Upper lobe of left lung (tissue), 6 donors: ENCODE measurements around the gene SAMD8. TPM values are rescaled to one million over a fixed set of nuclear protein-coding genes. Genes with fewer than 3 reads are reported as not detected.
"Not testable (repeated sequence)": the region's sequence is repeated elsewhere in the genome, so short reads cannot be mapped to it uniquely, and the experiment has no call there.

Source experiments
- ATAC-seq, 2 donors: fragments of 200-7000 bp; cut with Tn5 transposase; one replicate each; pipeline ENCODE4 v1.9.1; 2022; ENCODE audit warnings: mild to moderate bottlenecking in 2 of 2, moderate library complexity in 2 of 2; ENCODE audit not compliant: low FRiP score in 2 of 2
- DNase-seq, 2 donors: peaks; one replicate each; pipeline ENCODE4 v3.0.0-alpha.2; 2019 to 2020
- H3K27ac ChIP-seq, 4 donors: fragments of 200-600 bp; sonication (generic); one replicate each; pipeline ENCODE4 v1.5.1; 2016 to 2019
- H3K27me3 ChIP-seq, 4 donors: fragments of 200-600 bp; sonication (generic); one replicate each; pipeline ENCODE4 v1.5.1; 2017 to 2019
- H3K36me3 ChIP-seq, 4 donors: fragments of 200-600 bp; sonication (generic); one replicate each; pipeline ENCODE4 v1.5.1; 2016 to 2019
- H3K4me1 ChIP-seq, 4 donors: fragments of 200-600 bp; sonication (generic); one replicate each; pipeline ENCODE4 v1.5.1; 2018 to 2019
- H3K4me3 ChIP-seq, 4 donors: fragments of 200-600 bp; sonication (generic); one replicate each; pipeline ENCODE4 v1.5.1; 2017 to 2019; ENCODE audit warnings: mild to moderate bottlenecking in 2 of 4, moderate library complexity in 1 of 4
- H3K9me3 ChIP-seq, 4 donors: fragments of 200-600 bp; sonication (generic); one replicate each; pipeline ENCODE4 v1.5.1; 2018 to 2019
- CTCF ChIP-seq, 6 experiments: fragments of 450-650 bp in 4 of 6; fragments of 200-600 bp in 2 of 6; sonication (generic) in 2 of 6; IDR thresholded peaks; one replicate each; pipeline ENCODE4 v1.5.1; 2016 to 2019; ENCODE audit warnings: antibody characterized with exemption in 6 of 6
- EP300 ChIP-seq, 4 donors: sonication (generic); formaldehyde crosslinking; IDR thresholded peaks; one replicate each; pipeline ENCODE4 v1.5.1; 2017; ENCODE audit warnings: antibody characterized with exemption in 4 of 4, control low read depth in 2 of 4
- POLR2A ChIP-seq, 4 donors: fragments of 450-650 bp; IDR thresholded peaks; one replicate each; pipeline ENCODE4 v1.5.1; 2016 to 2017; ENCODE audit warnings: antibody characterized with exemption in 4 of 4, mild to moderate bottlenecking in 2 of 4
- POLR2AphosphoS5 ChIP-seq, 2 donors: sonication (generic); formaldehyde crosslinking; IDR thresholded peaks; one replicate each; pipeline ENCODE4 v1.5.1; 2017; ENCODE audit warnings: antibody characterized with exemption in 2 of 2
- WGBS, 2 donors: methylation state at CpG; one replicate each; pipeline ENCODE4 v1.1.5; 2017 to 2018; 5-methylcytosine and 5-hydroxymethylcytosine counted together
- total RNA-seq, 6 donors: library from RNA; depleted of rRNA in 4 of 6; stranded (reverse); fragments of >200 nt in 4 of 6; gene quantifications; one replicate each; pipeline versions ENCODE4 v1.1.0 to v1.2.1, GENCODE V29; 2016 to 2021
- donor health status: DM: no; HTN: no; CAD: no; lungs with moderate emphysema.
- donor health status: DM: no; HTN: yes; CAD: no; lungs with severe emphysema.

Gene SAMD8
- total RNA-seq, 6 donors from 2014 or later, result 8.4 to 36.2 (median 18.0) TPM

- 97 to 98% methylated on average over 6 of the region's 6 CpGs for WGBS, 2 donors
- Histone ChIP-seq H3K36me3 (no peaks in the 10 kb centered on the region), H3K27ac (no peak overlapping the region), H3K4me1 (peaks cover 0 to 16% (median 10%) of the 10 kb centered on the region in 4 donors), H3K27me3 (no peaks in the 10 kb centered on the region), H3K4me3 (no peak overlapping the region), H3K9me3 (no peaks in the 10 kb centered on the region)
- DNase-seq, result no peak
- no peak for ATAC-seq
- TF ChIP-seq EP300 (IDR thresholded peaks at IDR 0.05) (no peak), CTCF (IDR thresholded peaks at IDR 0.05) (no peak), POLR2AphosphoS5 (IDR thresholded peaks at IDR 0.05) (no peak), POLR2A (IDR thresholded peaks at IDR 0.05) (no peak)
Measured at GRCh38 chr10:75195035-75195763, 83.7 kb downstream of the SAMD8 start.

GRCh38 chr10:75197066-75197465, 85.6 kb downstream of the SAMD8 start:
- no peak overlapping the region for H3K4me3 ChIP-seq
- DNase-seq, result no peak
- H3K27ac ChIP-seq, result no peak overlapping the region
- 89 to 91% methylated on average over 3 of the region's 3 CpGs for WGBS, 2 donors
- no peaks in the 10 kb centered on the region for H3K36me3 ChIP-seq
- no peak for ATAC-seq
- TF ChIP-seq EP300 (IDR thresholded peaks at IDR 0.05), result no peak
- no peak for TF ChIP-seq POLR2A (IDR thresholded peaks at IDR 0.05)
- TF ChIP-seq CTCF (IDR thresholded peaks at IDR 0.05), result no peak
- no peak for TF ChIP-seq POLR2AphosphoS5 (IDR thresholded peaks at IDR 0.05)
- no peaks in the 10 kb centered on the region for H3K9me3 ChIP-seq
- no peaks in the 10 kb centered on the region for H3K27me3 ChIP-seq
- H3K4me1 ChIP-seq, result peaks cover 0 to 8% (median 5%) of the 10 kb centered on the region in 4 donors

GRCh38 chr10:75197906-75198305, 86.5 kb downstream of the SAMD8 start:
- H3K27me3 ChIP-seq, result no peaks in the 10 kb centered on the region
- no peaks in the 10 kb centered on the region for H3K36me3 ChIP-seq
- peaks cover 0 to 7% (median 5%) of the 10 kb centered on the region in 4 donors for H3K4me1 ChIP-seq
- WGBS, 2 donors, result 80 to 88% methylated on average over 2 of the region's 2 CpGs
- H3K4me3 ChIP-seq, result no peak overlapping the region
- no peak for ATAC-seq
- no peaks in the 10 kb centered on the region for H3K9me3 ChIP-seq
- TF ChIP-seq EP300 (IDR thresholded peaks at IDR 0.05), result no peak
- TF ChIP-seq POLR2AphosphoS5 (IDR thresholded peaks at IDR 0.05), result no peak
- TF ChIP-seq POLR2A (IDR thresholded peaks at IDR 0.05), result no peak
- no peak for TF ChIP-seq CTCF (IDR thresholded peaks at IDR 0.05)
- DNase-seq, result no peak
- H3K27ac ChIP-seq, result no peak overlapping the region

GRCh38 chr10:75199949-75200348, 88.5 kb downstream of the SAMD8 start:
- H3K4me3 ChIP-seq, DNase-seq, H3K27ac ChIP-seq, H3K9me3 ChIP-seq, H3K27me3 ChIP-seq, ATAC-seq, H3K36me3 ChIP-seq: not testable (repeated sequence)
- H3K4me1 ChIP-seq, result peaks cover 0 to 12% (median 8%) of the 10 kb centered on the region in 4 donors
- 95 to 99% methylated on average over 6 of the region's 6 CpGs for WGBS, 2 donors

- ATAC-seq (no peak), DNase-seq (no peak)
- H3K9me3 ChIP-seq, result no peaks in the 10 kb centered on the region
- H3K27me3 ChIP-seq, result no peaks in the 10 kb centered on the region
- TF ChIP-seq EP300 (IDR thresholded peaks at IDR 0.05) (no peak), POLR2AphosphoS5 (IDR thresholded peaks at IDR 0.05) (no peak), POLR2A (IDR thresholded peaks at IDR 0.05) (no peak), CTCF (IDR thresholded peaks at IDR 0.05) (no peak)
- no peak overlapping the region for H3K4me3 ChIP-seq
- peaks cover 0 to 12% (median 8%) of the 10 kb centered on the region in 4 donors for H3K4me1 ChIP-seq
- H3K36me3 ChIP-seq, result no peaks in the 10 kb centered on the region
- WGBS, 2 donors, result 84 to 86% methylated on average over 9 of the region's 9 CpGs
- H3K27ac ChIP-seq, result no peak overlapping the region
Measured at GRCh38 chr10:75201793-75202307, 90.4 kb downstream of the SAMD8 start.
